T-helper 1 cell (primary cell): ENCODE results near the gene PPM1A.

Source experiments
- DNase-seq, 5 donors: peaks; one replicate each; pipeline ENCODE4 v3.0.0-alpha.2; 2012 to 2020

Gene PPM1A

DNA sequence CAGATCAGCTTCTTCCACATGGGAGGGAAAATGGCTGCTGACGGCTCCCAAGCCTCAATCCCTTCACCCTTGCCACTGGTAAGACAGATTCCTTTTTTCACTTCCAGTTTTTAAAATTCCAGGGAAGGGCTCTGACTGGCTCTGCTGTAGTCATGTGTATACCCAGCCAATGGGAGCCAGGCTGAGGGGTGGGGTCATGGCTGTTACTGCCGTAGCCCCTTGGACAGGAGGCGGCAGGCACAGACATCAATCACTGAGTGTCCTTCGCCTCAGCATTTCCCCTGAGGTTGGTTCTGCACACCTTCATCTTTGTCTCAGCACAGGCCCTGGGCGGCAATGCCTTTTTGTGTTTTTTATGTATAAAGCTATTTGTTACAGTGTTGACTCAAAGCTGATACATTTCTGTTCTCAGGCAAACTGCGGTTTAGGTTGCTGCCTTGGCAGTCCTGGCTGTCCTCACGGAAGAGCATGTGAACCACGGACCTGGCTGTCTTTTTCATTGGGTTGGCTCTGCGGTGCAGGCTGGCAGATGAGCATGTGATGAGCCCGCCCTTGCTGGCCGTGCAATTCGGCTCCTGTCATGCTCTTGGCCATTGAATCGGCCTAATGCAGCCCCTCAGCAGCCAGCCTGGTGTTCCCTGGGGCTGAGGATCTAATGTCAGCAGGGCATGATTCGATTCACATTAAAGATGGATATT, 74.3 kb downstream of the PPM1A start:
- no peak for DNase-seq

DNA sequence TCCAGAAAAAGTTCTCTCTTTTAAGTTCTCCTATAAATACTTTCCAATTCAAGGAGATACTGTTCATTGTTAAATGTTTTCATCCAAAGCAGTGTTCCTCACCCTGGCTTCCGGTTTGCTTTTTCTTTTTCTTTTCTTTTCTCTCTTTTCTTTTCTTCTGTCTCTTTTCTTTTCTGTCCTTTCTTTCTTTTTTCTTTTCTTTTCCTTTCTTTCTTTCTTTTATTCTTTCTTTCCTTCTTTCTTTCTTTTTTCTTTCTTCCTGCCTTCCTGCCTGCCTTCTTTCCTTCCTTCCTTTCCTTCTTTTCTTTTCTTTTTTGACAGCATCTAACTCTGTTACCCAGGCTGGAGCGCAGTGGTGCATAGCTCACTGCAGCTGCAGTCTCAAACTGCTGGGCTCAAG, 75.8 kb downstream of the PPM1A start:
- DNase-seq = no peak

DNA sequence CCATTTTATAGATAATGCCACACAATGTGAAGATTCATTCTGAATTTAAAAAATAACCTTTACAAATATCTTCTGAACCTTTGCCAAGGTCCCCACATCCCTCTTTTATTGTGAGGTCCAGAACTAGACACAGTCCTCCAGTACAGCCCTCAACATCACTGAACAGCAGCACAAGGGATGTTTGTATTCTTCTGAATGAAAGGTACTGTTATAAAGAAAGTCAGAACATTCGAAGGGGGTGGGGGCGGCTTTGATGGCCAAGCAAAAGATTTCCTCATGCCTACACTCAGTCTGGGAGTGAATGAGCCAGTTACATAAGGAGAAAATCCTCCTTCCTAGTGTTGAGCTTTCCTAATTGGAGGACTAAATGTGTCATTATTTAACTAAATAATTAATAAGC, 77.3 kb downstream of the PPM1A start:
- DNase-seq = no peak

DNA sequence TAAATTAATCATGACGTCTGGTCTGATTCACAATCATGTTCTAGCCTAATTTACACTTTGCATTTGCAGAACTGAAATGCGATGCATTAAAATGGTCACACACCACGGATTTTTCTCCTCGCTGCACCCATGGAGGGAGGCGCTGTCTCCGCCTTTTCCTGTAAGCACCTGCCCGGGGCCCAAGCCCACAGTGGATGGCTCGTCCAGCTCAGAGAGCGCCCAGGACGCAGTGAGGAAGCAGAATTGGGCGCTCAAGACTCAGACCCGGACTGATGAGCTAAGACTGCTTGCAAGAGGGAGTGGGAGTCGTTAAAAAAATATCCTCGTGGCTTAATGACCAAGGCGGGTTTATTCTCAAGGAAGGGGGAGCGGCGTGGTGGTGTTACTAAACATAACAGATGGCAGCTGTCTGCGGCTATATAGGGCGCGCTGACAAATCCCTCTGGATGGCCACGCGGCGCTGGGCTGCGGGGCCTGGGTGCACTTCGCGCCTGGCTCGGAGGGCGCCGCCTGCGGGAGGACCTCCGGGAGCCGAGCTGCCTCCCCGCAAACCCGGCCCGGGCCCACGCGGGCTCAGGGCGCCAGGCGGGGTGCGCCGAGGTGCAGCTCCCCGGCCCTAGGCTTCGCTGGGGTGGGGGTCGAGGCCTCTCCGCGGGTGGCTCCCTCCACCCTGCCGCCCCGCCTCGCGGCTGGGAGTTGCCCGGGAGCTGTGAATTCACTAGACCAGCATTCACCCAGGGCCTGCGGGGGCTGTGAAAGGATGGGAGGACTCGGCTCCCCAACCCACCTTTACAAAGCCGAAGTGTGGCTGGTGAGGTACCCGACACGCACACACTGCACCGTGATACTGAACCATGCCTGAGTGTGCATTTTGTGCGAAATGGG, 78.7 kb downstream of the PPM1A start:
- peak in 2 of 5 donors; percentile 12 to 29 for DNase-seq

DNA sequence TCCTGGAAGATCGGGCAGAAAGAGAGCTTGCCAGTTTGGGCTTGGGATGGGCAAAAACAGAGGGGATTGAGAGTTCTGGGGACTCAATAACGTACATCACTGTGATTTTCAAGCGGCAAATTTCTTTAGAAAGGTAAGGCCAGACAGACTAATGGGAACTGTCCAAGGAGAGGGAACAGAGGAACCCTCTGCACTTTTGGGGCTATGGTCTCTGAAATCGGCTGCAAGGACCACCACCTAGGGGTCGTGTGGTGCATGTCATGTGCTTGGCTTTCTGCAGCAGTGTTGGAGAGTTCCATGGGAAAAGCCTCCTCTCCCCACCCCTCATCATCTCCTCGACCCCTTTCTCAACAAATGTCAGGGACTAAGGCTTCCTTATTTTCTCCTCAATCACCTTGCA, 79.6 kb downstream of the PPM1A start:
- no peak for DNase-seq

DNA sequence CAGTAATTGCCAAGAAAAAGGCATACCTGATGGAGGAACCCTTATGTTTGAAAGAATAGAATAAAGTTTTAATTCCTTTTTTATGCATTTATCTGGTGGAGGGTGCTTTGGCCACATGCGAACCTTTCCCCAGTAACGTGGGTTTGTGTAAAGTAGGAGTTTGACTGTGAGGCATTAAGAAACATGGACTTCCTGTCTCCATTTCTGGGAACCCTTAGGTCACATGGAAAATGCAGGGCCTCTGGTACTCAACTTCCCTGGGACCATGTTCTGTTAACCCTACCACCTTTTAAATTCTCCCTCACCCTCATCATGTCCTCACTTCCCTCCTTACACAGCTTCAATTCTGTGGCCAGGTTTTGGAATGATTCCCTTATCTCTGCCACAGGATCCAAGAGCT, 80.3 kb downstream of the PPM1A start:
- no peak for DNase-seq

DNA sequence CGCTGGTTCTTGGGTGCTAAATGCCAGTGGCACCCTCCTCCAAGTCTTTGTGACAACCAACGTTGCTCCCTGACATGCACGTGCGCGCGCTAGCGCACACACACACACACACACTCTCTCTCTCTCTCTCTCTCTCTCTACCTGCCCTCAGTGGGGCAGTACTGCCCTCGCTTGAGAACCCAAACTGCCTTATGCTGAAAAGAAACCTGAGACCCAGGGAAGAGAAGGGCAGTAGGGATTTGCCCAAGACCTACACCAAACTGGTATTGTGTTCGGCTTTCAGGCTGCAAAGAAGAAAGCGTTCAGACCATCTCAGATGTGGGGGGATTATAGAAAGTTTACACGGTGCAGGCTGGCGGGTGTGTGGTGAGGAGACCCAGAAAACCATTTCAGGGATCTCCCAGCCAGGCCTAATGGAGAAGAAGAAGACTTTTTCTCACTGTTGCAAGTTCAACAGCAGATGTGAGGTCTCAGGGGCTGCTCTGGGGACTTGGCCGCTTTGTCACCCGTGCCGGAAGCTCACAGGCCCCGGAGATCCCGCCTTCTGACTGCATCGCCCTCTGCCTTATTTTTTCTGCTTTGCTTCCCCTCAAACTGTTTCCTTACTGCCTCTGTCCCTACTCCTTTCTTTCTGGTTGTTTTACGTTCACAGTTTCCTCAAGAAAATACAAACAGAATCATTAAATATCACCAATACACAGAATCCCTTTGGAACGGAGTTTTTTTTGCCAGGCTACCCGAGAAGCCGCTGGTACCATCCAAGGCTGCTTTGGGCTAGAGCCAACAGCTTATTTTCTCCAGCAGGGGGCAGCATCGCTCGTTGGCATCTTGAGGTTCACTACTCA, 82.4 kb downstream of the PPM1A start:
- DNase-seq = peak in 4 of 5 donors; percentile 48 to 78 (median 59)

DNA sequence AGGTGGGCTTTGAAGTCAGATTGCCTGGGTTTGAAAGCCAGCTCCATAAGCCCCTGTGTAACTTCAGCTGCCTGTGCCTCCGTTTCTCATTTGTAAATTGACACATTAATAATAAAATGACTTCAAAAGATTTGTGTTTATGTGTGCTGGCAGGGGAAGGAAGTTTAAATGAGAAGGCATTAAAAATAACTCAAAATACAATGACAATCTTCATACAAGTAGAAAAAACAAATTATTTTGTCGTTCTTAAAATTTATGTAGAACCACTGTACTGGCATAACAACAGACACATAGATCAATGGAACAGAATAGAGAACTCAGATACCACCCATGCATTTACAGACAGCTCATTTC, 83.0 kb downstream of the PPM1A start:
- DNase-seq = no peak

DNA sequence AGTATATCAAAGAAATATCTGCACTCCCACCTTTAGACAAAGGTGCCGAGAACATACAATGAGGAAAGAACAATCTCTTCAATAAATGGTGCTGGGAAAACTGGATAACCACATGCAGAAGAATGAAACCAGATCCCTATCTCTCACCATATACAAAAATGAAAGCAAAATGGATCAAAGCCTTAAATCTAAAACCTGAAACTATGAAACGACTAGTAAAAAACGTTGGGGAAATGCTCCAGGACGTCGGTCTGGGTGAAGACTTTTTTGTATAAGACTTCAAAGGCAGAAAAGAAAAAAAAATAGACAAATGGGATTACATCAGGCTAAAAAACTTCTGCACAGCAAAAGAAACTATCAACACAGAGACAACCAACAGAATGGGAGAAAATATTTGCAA, 83.8 kb downstream of the PPM1A start:
- peak in 1 of 5 donors; percentile 24 for DNase-seq

DNA sequence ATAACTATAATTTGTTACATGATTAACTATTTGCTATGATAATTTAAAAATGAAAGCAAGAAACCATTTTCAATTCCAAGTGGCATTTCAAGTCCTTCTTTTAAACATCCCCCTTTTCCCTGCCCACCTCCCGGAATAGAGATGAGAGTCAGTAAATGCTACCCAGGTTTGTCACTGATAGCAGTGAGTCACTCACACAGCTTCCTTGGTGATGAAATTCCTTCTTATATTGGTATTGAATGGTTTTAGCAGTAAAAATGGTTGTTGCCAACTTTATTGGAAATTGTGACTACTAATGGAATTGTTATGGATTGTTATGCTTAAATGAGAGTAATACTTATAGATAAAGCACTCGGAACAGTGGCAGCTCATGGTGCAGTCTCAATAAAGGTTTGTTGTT, 90.5 kb downstream of the PPM1A start:
- no peak for DNase-seq

DNA sequence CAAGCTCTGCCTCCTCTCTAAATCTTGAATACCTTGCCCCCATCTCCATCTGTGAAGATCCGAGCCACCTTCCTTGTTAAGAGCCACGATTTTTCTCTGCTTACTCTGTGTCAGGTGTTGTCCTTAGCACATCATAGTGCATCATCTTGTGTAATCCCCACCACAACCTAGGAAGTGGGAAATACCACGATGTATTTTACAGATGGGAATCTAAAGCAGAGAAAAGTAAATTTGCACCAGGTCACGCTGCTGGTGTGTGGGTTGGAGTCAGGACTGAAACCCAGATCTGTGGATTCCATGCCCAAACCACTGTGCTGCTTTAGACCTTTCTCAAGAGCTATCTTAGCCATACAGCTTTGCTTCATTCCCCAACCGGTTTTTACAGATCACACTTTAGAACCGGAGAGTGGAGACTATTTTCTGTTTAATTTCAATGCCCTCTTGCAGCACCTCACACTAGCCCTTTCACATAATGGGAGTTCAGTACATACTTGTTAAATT, 94.6 kb downstream of the PPM1A start:
- no peak for DNase-seq

DNA sequence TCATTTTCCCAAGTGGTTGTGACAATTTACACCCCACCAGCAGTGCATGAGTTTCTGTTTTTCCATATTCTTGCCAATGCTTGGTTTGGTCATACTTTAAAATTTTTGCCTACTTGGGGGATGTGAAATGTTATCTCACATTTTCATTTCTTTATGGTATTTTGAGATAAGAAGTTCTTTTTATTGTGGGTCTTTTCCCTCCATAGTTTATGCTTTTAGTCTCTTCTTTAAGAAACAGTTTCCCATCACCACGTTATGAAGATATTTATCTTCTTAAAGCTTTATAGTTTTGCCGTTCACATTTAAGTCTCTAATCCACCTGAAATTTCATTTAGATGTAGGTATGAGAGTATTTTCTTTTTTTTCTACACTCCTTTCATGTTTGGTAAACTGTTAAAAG, 95.7 kb downstream of the PPM1A start:
- no peak for DNase-seq

DNA sequence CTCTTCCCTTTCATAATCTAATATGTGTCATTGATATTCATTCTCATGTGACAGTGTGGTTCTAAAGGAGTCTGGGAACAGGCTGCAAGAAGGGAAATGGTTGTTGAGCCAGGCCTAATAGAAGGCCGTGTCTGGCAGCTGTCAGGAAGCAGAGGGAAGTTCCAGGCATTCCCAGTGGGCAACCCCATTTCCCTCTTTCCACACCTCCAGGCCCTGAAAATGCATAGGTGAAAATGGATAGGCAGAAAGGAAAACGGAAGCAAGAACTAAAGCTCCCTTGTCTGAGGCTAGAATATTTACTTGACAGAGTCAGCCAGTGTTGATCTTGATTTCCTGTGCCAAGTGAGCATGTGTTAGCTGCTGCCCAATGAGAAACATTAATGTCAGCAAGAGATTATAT, 97.7 kb downstream of the PPM1A start:
- DNase-seq = no peak

DNA sequence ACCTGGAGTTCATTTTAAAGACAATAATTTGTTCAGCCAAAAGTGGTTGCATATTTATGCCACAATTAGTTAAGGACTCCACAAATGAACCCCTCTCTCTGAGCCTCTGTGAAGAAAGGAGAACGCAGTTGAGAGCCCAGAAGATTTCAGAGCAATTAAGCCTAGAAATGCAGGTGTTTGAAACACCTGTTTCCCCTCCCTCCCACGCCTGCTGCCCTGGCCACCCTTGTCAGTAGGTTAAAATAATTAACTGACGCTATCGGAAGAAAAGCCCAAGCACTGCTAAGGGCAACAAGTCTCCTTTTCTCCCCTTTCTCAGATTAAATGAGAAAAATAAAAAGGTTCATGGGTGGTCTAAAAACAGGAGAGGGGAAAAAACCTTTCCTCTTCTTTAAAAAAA, 99.2 kb downstream of the PPM1A start:
- no peak for DNase-seq
